ENCODE results near the gene FAM20C. TPM values are rescaled to one million over a fixed set of nuclear protein-coding genes. Genes with fewer than 3 reads are reported as not detected.
A peak's percentile ranks its signal among the peaks of the same experiment; 100 is the strongest.

The FAM20C gene
- total RNA-seq, 1 donor from 2014 or later = 58.8 TPM

DNA sequence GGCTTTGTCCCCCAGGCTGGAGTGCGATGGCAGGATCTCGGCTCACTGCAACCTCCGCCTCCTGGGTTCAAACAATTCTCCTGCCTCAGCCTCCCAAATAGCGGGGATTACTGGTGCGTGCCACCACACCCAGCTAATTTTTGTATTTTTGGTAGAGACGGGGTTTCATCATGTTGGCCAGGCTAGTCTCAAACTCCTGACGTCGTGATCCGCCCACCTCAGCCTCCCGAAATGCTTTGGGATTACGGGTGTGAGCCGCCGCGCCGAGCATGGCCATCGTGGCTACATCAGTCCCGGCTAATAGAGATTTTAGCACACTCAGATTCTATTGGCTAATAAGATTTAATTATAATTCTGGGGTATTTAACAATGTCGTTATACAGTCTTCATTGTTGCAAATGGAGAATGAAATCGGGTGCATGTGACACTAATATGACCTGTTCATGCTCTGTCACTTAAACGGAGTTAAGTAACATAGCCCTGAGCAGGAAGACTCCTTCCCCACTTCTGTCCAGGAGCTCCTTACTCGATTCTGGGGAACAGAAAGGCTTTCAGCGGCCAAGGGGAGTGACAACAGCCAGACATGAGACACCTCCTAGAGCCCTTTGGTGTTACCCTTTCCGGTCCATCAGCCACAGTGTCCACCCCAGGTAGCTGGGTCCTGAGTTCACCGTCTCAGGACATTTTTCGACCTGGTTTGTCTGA is 40.9 kb upstream of the FAM20C start:
- intact Hi-C loops (cut with DNase I) = no loop called here
- ATAC-seq (no peak), DNase-seq (peak; percentile 62)
- Histone ChIP-seq H3K27ac (no peak overlapping the region), H3K4me3 (no peak overlapping the region), H3K4me1 (peaks cover 15% of the 10 kb centered on the region), H3K27me3 (no peaks in the 10 kb centered on the region), H3K9me3 (no peaks in the 10 kb centered on the region), H3K36me3 (no peaks in the 10 kb centered on the region)
- TF ChIP-seq, protein P1, sequence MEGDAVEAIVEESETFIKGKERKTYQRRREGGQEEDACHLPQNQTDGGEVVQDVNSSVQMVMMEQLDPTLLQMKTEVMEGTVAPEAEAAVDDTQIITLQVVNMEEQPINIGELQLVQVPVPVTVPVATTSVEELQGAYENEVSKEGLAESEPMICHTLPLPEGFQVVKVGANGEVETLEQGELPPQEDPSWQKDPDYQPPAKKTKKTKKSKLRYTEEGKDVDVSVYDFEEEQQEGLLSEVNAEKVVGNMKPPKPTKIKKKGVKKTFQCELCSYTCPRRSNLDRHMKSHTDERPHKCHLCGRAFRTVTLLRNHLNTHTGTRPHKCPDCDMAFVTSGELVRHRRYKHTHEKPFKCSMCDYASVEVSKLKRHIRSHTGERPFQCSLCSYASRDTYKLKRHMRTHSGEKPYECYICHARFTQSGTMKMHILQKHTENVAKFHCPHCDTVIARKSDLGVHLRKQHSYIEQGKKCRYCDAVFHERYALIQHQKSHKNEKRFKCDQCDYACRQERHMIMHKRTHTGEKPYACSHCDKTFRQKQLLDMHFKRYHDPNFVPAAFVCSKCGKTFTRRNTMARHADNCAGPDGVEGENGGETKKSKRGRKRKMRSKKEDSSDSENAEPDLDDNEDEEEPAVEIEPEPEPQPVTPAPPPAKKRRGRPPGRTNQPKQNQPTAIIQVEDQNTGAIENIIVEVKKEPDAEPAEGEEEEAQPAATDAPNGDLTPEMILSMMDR (IDR thresholded peaks at IDR 0.05) = no peak

DNA sequence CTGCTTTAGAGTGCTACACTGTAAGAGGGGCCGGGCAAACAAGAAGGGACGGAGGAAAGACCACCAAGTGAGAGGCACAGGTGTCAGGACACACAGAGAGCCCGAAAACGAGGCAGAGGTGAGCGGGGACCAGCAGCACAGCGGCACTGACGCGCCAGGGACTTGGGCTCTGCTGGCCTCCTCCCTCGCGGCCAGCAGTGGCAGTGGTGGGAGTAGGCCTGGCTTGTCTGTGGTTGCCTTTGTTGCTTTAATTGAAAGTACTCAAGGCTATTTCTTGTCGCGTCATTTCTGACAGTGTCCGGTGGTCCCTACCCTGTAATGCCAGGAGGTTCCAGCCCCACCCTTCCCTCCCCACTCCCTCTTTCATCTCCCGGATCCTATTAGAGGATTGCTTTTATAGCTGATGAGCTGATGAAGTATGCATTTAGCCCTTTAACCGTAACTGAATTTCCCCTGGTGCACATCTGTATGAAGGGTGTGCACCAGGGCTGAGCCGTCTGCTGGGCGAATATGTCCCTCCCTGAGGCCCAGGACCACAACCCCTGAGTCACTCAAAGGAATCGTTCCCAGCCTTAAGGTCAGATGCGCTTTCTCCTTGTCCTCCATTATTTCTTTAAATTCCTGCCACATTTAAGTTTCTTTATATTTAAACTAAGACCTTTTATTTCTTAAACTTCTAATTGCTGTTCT is 39.5 kb upstream of the FAM20C start:
- intact Hi-C loops (cut with DNase I) = no loop called here
- ATAC-seq (no peak), DNase-seq (peak; percentile 60)
- no peaks in the 10 kb centered on the region for H3K27me3 ChIP-seq
- no peak overlapping the region for H3K4me3 ChIP-seq
- TF ChIP-seq, protein P1 (IDR thresholded peaks at IDR 0.05) = no peak
- H3K4me1 ChIP-seq = peaks cover 15% of the 10 kb centered on the region
- no peaks in the 10 kb centered on the region for H3K36me3 ChIP-seq
- H3K9me3 ChIP-seq = no peaks in the 10 kb centered on the region
- H3K27ac ChIP-seq = no peak overlapping the region

DNA sequence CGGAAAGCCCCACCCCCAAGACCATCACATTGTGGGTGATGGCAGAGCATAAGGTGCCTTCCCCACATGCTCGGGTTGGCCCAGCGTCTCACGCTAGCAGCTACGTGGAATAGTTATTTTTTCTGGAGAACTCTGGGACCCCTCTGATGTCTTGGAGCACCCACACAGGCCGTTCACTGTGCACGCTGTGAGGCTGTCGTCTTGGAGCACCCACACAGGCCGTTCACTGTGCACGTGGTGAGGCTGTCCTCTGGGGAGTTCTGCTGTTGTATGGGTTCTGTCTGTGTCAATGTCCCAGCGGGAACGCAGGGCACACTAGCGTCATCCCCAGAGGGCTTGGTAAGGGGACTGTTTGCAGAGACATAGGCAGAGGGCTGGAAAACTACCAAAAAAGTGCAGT is 38.8 kb upstream of the FAM20C start:
- no peak overlapping the region for H3K27ac ChIP-seq
- no peaks in the 10 kb centered on the region for H3K36me3 ChIP-seq
- H3K9me3 ChIP-seq = no peaks in the 10 kb centered on the region
- H3K27me3 ChIP-seq = no peaks in the 10 kb centered on the region
- H3K4me1 ChIP-seq = peaks cover 15% of the 10 kb centered on the region
- TF ChIP-seq, protein P1 (IDR thresholded peaks at IDR 0.05) = no peak
- intact Hi-C loops (cut with DNase I) = no loop called here
- no peak overlapping the region for H3K4me3 ChIP-seq
- ATAC-seq = no peak
- peak; percentile 46 for DNase-seq

DNA sequence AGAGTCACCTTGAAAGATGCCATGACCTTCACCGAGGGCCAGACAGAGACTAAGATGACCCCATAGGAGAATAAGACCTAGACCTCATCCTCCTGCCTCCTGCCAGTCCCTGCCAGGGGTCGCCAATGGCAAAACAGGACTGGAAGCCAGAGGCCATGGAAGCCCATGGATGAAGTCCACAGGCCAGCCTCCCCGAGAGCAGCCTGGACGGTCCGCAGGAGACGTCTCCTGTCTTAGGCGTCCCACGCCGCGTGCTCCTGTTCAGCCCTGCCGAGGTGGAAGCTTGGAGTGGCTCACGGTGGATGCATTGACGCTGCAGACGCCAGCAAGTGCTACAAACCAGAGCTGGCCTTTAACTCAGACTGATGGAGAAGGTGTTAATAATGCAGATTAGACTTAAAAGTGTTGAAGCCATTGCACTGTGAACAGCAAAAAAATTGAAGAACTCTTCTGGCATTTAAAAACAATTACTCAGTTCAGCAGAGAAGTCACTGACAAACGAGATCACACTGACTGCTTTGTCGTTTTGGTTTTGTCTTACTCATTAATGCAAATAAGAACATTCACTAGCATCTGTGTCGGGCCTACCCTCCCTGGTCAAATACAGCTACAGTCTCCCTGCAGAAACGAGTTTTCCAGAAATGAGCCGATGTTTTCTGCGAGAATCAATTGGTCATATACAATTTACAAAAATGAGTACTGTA is 38.1 kb upstream of the FAM20C start:
- intact Hi-C loops (cut with DNase I) = no loop called here
- ATAC-seq (no peak), DNase-seq (peak; percentile 63)
- H3K4me1 ChIP-seq = peaks cover 15% of the 10 kb centered on the region
- H3K4me3 ChIP-seq = no peak overlapping the region
- no peaks in the 10 kb centered on the region for H3K36me3 ChIP-seq
- H3K27ac ChIP-seq = no peak overlapping the region
- no peaks in the 10 kb centered on the region for H3K27me3 ChIP-seq
- H3K9me3 ChIP-seq = no peaks in the 10 kb centered on the region
- TF ChIP-seq, protein P1 (IDR thresholded peaks at IDR 0.05) = no peak

DNA sequence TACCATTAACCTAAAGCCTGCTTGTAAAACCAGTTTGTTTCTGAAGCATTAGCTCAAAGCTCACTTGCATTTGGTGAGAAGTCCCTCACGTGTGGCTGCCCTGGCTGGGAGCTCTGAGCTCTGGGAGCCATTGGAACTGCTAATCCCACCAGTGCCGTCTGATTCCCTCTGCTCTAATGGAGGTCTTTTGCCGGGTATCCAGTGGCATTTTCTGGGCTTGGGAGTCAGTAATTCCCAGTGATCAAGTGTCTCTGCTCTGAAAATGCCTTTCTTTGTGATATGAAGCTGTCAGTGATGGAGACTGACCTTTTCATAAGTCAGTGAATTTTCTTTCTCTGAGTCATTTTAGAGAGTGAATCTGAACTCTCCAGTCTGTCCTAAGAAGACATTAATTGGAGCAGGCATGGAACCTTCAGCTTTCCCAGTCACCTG is 36.9 kb upstream of the FAM20C start:
- ATAC-seq = no peak
- no peaks in the 10 kb centered on the region for H3K27me3 ChIP-seq

More for the DNA sequence above, 36.9 kb upstream of the FAM20C start:
- H3K27ac ChIP-seq = no peak overlapping the region
- TF ChIP-seq, protein P1 (IDR thresholded peaks at IDR 0.05) = no peak
- DNase-seq = peak; percentile 20
- H3K36me3 ChIP-seq = no peaks in the 10 kb centered on the region
- no peaks in the 10 kb centered on the region for H3K9me3 ChIP-seq
- intact Hi-C loops (cut with DNase I) = no loop called here
- H3K4me3 ChIP-seq = no peak overlapping the region
- peaks cover 5% of the 10 kb centered on the region for H3K4me1 ChIP-seq
